ENCODE measurements around the gene CEP128.
A peak's percentile ranks its signal among the peaks of the same experiment; 100 is the strongest.

The CEP128 gene

GRCh38 chr14:80872645-80873044 lies 68.9 kb downstream of the CEP128 start:
- DNase-seq = no peak

GRCh38 chr14:80868260-80868659 lies 73.3 kb downstream of the CEP128 start:
- no peak for DNase-seq

- DNase-seq = no peak
These were observed 73.7 kb downstream of the CEP128 start for GRCh38 chr14:80867798-80868197.

GRCh38 chr14:80867091-80867490 lies 74.4 kb downstream of the CEP128 start:
- DNase-seq = no peak

- DNase-seq = no peak
These were observed 76.0 kb downstream of the CEP128 start for GRCh38 chr14:80865565-80865964.

GRCh38 chr14:80862983-80863382 lies 78.6 kb downstream of the CEP128 start:
- no peak for DNase-seq

GRCh38 chr14:80862541-80862940 lies 79.0 kb downstream of the CEP128 start:
- no peak for DNase-seq

- DNase-seq = peak; percentile 46 to 71 (median 69)
These were observed 91.2 kb downstream of the CEP128 start for GRCh38 chr14:80850197-80850814.

- no peak for DNase-seq
These were observed 94.5 kb downstream of the CEP128 start for GRCh38 chr14:80847070-80847469.

- no peak for DNase-seq
These were observed 95.7 kb downstream of the CEP128 start for GRCh38 chr14:80845856-80846255.

GRCh38 chr14:80844872-80845271 lies 96.7 kb downstream of the CEP128 start:
- no peak for DNase-seq

GRCh38 chr14:80839743-80840142 lies 101.8 kb downstream of the CEP128 start:
- no peak for DNase-seq

- no peak for DNase-seq
These were observed 131.9 kb downstream of the CEP128 start for GRCh38 chr14:80809663-80810062.

GRCh38 chr14:80805136-80805535 lies 136.4 kb downstream of the CEP128 start:
- no peak for DNase-seq

- no peak for DNase-seq
These were observed 142.7 kb downstream of the CEP128 start for GRCh38 chr14:80798878-80799277.

GRCh38 chr14:80798211-80798610 lies 143.3 kb downstream of the CEP128 start:
- no peak for DNase-seq

GRCh38 chr14:80792771-80793170 lies 148.8 kb downstream of the CEP128 start:
- DNase-seq = no peak

- no peak for DNase-seq
These were observed 153.7 kb downstream of the CEP128 start for GRCh38 chr14:80787876-80788275.

GRCh38 chr14:80784820-80785219 lies 156.7 kb downstream of the CEP128 start:
- DNase-seq = no peak

GRCh38 chr14:80781972-80782367 lies 159.6 kb downstream of the CEP128 start:
- DNase-seq = no peak

- peak; percentile 13 to 53 (median 34) for DNase-seq
These were observed 161.0 kb downstream of the CEP128 start for GRCh38 chr14:80780500-80780899.

- DNase-seq = no peak
These were observed 164.9 kb downstream of the CEP128 start for GRCh38 chr14:80776657-80777056.

- DNase-seq = no peak
These were observed 165.4 kb downstream of the CEP128 start for GRCh38 chr14:80776186-80776585.

GRCh38 chr14:80772504-80772903 lies 169.0 kb downstream of the CEP128 start:
- no peak for DNase-seq

GRCh38 chr14:80771201-80771600 lies 170.3 kb downstream of the CEP128 start:
- DNase-seq = no peak

Data from suppressor macrophage treated with lipopolysaccharide for 1 hour (primary cell).